Motor neuron (in vitro differentiated cells): ENCODE data around the gene EXD1. TPM values are rescaled to one million over a fixed set of nuclear protein-coding genes. Genes with fewer than 3 reads are reported as not detected.
"Not testable (repeated sequence)": the region's sequence is repeated elsewhere in the genome, so short reads cannot be mapped to it uniquely, and the experiment has no call there.

Experiments used
- ATAC-seq, 8 experiments: fragments of 200-7000 bp; cut with Tn5 transposase; replicated peaks in 6 of 8; 2 replicates each; pipeline ENCODE4 v1.8.0; 2021; ENCODE audit warnings: mild to moderate bottlenecking in 8 of 8, moderate library complexity in 8 of 8
- H3K27ac ChIP-seq, 2 donors: fragments of 250-450 bp; sonication (Bioruptor Pico); 2 replicates each; pipeline ENCODE4 v1.9.0; 2021; ENCODE audit warnings: antibody characterized with exemption in 2 of 2, mild to moderate bottlenecking in 2 of 2, moderate library complexity in 1 of 2
- H3K4me1 ChIP-seq, 2 donors: fragments of 250-450 bp; sonication (Bioruptor Pico); replicated peaks in 1 of 2; 2 replicates each; pipeline ENCODE4 v1.6.1; 2021; ENCODE audit warnings: antibody characterized with exemption in 2 of 2, mild to moderate bottlenecking in 2 of 2, moderate library complexity in 1 of 2
- H3K4me3 ChIP-seq, 5 donors: fragments of 250-450 bp; sonication (Bioruptor Pico); 2 replicates each; pipeline ENCODE4 v1.9.0; 2021; ENCODE audit warnings: antibody characterized with exemption in 5 of 5, mild to moderate bottlenecking in 5 of 5, moderate library complexity in 4 of 5
- WGBS, 10 experiments: fragments of 450-650 bp; shearing (Covaris generic); methylation state at CpG; one replicate each; pipeline ENCODE4 v1.0.0; 2022; 5-methylcytosine and 5-hydroxymethylcytosine counted together
- in situ Hi-C, 9 experiments: fragments of 400-800 bp; cut with MboI; loops; one replicate each; pipeline ENCODE4 v1.15.0; 2021; ENCODE audit warnings: low sequenced_read_pairs in 9 of 9, low pct_unique_long_range_greater_than_20kb in 2 of 9; ENCODE audit not compliant: unreplicated experiment in 9 of 9
- total RNA-seq, 8 experiments: library from RNA; unstranded; fragments of 300-600 nt; gene quantifications; 2 replicates each; pipeline versions ENCODE4 v1.2.3 to v1.2.4, GENCODE V29; 2022

Gene EXD1
- total RNA-seq, 8 experiments from 2014 or later: 0.09 to 1.3 (median 0.17) TPM; not detected in 1

DNA sequence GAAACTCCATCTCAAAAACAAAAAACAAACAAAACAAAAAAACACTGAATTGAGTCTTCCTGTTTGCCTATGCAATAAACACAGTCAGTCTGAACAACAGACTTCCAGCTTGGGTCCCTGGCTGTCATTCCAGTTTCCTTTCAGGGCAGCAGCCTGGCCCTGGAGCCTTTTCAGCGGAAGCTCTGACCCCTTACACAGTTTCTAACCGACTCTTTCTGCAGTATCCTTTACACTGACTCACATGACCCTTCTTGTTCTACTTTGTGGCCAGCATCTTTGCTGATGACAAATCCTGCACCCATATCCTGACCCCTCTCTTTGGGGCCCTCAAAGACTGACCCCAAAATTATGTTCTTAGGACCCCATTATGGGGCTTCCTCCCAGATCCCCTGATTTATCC is 76.1 kb downstream of the EXD1 start:
- H3K27ac ChIP-seq: no peak overlapping the region
- no peaks in the 10 kb centered on the region for H3K4me1 ChIP-seq
- H3K4me3 ChIP-seq: no peak overlapping the region
- in situ Hi-C loops: no loop called here
- 17 to 100% (median 82%) methylated on average over 1 to 2 of the region's 2 CpGs; no CpG with 5 or more reads in 4 of the 10 experiments for WGBS, 10 experiments
- ATAC-seq: no peak

DNA sequence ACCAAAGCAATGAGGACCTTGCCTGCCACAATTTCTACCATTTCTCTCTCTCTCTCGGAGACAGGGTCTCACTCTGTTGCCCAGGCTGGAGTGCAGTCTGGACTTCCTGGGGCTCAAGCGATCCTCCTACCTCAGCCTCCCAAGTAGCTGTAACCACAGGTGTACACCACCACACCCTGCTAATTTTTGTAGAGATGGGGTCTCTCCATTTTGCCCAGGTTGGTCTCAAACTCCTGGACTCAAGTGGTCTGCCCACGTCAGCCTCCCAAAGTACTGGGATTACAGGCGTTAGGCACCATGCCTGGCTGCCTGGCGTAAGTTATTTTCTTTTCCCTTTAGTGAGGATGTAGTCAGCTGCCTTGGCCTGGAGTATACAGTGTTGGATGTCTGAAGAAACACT is 76.8 kb downstream of the EXD1 start:
- H3K27ac ChIP-seq: no peak overlapping the region
- no peaks in the 10 kb centered on the region for H3K4me1 ChIP-seq
- WGBS, 10 experiments: 60 to 100% (median 83%) methylated on average over 2 to 3 of the region's 5 CpGs; no CpG with 5 or more reads in 5 of the 10 experiments
- no peak for ATAC-seq
- in situ Hi-C loops: no loop called here
- no peak overlapping the region for H3K4me3 ChIP-seq

DNA sequence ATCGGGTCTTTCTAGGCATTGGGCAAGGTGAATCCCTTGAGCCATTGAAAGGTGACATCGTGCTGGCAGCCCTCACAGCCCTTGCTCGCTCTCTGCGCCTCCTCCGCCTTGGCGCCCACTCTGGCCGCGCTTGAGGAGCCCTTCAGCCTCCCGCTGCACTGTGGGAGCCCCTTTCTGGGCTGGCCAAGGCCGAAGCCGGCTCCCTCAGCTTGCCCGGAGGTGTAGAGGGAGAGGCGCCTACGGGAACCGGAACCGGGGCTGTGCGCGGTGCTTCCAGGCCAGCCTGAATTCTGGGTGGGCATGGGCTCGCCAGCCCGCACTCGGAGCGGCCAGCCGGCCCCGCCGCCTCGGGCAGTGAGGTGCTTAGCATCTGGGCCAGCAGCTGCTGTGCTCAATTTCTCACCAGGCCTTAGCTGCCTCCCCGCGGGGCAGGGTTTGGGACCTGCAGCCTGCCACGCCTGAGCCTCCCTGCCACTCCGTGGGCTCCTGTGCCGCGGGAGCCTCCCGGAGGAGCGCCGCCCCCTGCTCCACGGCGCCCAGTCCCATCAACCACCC is 79.0 kb downstream of the EXD1 start:
- in situ Hi-C loops: no loop called here
- Histone ChIP-seq H3K4me3 (no peak overlapping the region), H3K27ac (no peak overlapping the region), H3K4me1 (no peaks in the 10 kb centered on the region)
- 74 to 100% (median 97%) methylated on average over 1 to 4 of the region's 37 CpGs; no CpG with 5 or more reads in 7 of the 10 experiments for WGBS, 10 experiments
- ATAC-seq: no peak

DNA sequence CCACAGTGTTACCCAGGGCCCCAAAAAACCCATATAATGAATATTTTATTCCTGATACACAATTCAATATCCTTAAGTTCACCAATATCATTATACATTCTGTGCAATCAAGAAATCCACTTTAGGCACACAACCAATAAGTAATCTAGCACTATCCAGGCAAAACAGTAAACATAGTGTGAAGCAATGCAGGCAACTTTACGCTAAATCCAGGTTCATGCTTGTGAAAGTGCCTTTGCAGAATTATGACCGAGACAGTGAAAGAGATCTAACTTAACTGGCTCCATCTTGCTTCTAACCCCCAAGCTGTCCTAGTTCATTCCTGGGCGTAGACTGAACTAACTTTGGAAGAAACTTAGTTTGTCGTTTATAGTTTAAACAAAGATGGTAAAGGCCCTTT is 80.3 kb downstream of the EXD1 start:
- WGBS, 10 experiments: 46 to 100% (median 91%) methylated on average over 1 to 4 of the region's 4 CpGs
- no peaks in the 10 kb centered on the region for H3K4me1 ChIP-seq
- H3K4me3 ChIP-seq: no peak overlapping the region
- no peak for ATAC-seq
- no peak overlapping the region for H3K27ac ChIP-seq
- in situ Hi-C loops: no loop called here

DNA sequence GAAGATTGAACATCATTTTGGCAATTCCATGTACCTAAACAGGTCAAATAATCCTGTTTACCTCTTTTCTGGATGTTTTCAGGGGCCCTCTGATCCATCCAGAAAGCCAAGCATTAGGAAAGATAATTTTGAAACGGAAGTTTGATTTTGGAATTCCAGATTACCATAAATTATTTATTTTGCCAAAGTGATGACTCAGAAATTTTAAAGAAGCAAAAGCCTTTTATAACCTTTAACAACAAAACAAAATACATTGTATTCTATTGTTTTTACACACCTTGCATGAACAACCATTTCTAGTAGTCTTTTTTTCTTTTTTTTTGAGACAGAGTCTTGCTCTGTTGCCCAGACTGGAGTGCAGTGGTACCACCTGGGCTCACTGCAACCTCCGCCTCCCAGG is 82.5 kb downstream of the EXD1 start:
- 0 to 100% (median 58%) methylated on average over 1 to 2 of the region's 2 CpGs; no CpG with 5 or more reads in 1 of the 10 experiments for WGBS, 10 experiments
- Histone ChIP-seq H3K27ac (no peak overlapping the region), H3K4me1 (no peaks in the 10 kb centered on the region), H3K4me3 (no peak overlapping the region)
- in situ Hi-C loops: no loop called here
- ATAC-seq: no peak

DNA sequence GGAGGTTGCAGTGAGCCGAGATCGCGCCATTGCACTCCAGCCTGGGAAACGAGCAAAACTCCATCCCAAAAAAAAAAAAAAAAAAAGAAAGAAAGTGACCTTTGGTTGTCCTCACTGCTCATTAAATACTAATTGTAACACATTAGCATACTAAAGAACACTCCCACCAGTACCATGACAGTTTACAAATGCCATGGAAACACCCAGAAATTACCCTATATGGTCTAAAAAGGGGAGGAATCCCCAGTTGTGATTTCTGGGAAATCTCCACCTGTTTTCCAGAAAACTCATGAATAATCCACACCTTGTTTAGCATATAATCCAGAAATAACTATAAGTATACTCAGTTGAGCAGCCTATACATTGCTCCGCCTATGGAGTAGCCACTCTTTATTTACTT is 90.9 kb downstream of the EXD1 start:
- H3K4me1 ChIP-seq: no peaks in the 10 kb centered on the region
- H3K4me3 ChIP-seq: no peak overlapping the region
- peak in 3 of 8 experiments; percentile 60 to 93 (median 75) for ATAC-seq
- in situ Hi-C loops: no loop called here
- WGBS, 10 experiments: 14 to 100% (median 80%) methylated on average over 1 to 4 of the region's 5 CpGs; no CpG with 5 or more reads in 3 of the 10 experiments
- H3K27ac ChIP-seq: no peak overlapping the region

DNA sequence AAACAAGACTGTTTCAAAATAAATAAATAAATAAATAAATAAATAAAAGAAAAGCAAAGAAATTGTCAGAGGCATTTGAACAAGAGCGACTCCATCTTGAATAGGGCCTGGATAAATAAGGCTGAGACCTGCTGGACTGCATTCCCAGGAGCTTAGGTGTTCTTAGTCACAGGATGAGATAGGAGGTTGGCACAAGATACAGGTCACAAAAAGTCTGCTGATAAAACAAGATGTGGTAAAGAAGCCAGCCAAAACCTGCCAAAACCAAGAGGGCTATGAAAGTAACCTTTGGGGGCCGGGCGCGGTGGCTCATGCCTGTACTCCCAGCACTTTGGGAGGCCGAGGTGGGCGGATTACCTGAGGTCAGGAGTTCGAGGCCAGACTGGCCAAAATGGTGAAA is 91.4 kb downstream of the EXD1 start:
- H3K4me1 ChIP-seq, ATAC-seq, H3K27ac ChIP-seq, in situ Hi-C loops, H3K4me3 ChIP-seq: not testable (repeated sequence)
- WGBS, 10 experiments: 83 to 100% (median 96%) methylated on average over 1 to 7 of the region's 7 CpGs

DNA sequence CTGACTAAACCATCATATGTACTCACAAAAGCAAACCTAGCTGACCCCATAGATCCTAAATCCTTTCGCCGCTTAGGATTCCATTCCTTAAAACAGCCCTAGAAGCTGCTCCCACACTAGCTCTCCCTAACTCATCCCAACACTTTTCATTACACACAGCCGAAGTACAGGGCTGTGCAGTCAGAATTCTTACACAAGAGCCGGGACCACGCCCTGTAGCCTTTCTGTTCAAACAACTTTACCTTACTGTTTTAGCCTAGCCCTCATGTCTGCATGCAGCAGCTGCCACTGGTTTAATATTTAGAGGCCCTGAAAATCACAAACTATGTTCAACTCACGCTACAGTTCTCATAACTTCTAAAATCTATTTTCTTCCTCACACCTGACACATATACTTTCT is 95.0 kb downstream of the EXD1 start:
- ATAC-seq, in situ Hi-C loops, H3K4me1 ChIP-seq, H3K27ac ChIP-seq, H3K4me3 ChIP-seq: not testable (repeated sequence)
- 33 to 98% (median 92%) methylated on average over 4 to 6 of the region's 6 CpGs; no CpG with 5 or more reads in 1 of the 10 experiments for WGBS, 10 experiments

DNA sequence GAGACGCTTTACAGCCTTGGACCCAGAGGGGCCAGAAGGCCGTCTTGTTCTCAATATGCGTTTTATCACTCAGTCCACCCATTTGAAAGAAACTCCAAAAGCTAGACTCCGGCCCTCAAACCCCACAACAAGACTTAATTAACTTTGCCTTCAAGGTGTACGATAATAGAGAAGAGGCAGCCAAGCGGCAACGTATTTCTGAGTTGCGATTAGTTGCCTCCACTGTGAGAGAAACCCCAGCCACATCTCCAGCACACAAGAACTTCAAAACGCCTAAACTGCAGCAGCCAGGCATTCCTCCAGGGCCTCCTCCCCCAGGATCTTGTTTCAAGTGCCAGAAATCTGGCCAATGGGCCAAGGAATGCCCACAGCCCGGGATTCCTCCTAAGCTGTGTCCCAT is 97.1 kb downstream of the EXD1 start:
- Histone ChIP-seq H3K4me3 (no peak overlapping the region), H3K4me1 (no peaks in the 10 kb centered on the region), H3K27ac (no peak overlapping the region)
- 40 to 97% (median 78%) methylated on average over 1 to 7 of the region's 10 CpGs; no CpG with 5 or more reads in 2 of the 10 experiments for WGBS, 10 experiments
- in situ Hi-C loops: no loop called here
- ATAC-seq: no peak

Other genes with a start within 250 kb of the EXD1 start
- gene INO80, start 114.5 kb downstream of the EXD1 start, total RNA-seq: 10 to 100 TPM in 7 of 8 experiments, 1 to 10 TPM in 1; 8.0 to 25.8 (median 11.9) TPM
- 10 to 100 TPM; 32.1 to 98.9 (median 50.3) TPM for gene CHP1, start 511 bp upstream of the EXD1 start, total RNA-seq
- gene OIP5, start 101.8 kb upstream of the EXD1 start, total RNA-seq: 10 to 100 TPM in 2 of 8 experiments, 1 to 10 TPM in 2, under 1 TPM in 4; 0.78 to 12.9 (median 1.0) TPM
- 100 to 1,000 TPM in 1 of 8 experiments, 10 to 100 TPM in 2, 1 to 10 TPM in 5; 1.7 to 140 (median 7.3) TPM for gene NUSAP1, start 102.1 kb upstream of the EXD1 start, total RNA-seq
- 10 to 100 TPM; 18.0 to 31.7 (median 24.0) TPM for gene NDUFAF1, start 171.7 kb upstream of the EXD1 start, total RNA-seq
- gene RTF1, start 186.3 kb upstream of the EXD1 start, total RNA-seq: 10 to 100 TPM; 24.0 to 44.8 (median 35.9) TPM